Amygdala (tissue), 56 donors: ENCODE measurements around the gene TUBA4B.
"Not testable (repeated sequence)": the region's sequence is repeated elsewhere in the genome, so short reads cannot be mapped to it uniquely, and the experiment has no call there.

ENCODE experiments used
- DNase-seq, 56 donors: peaks; one replicate each; lab custom pipeline; 2025; lab: John Stamatoyannopoulos, UW

The TUBA4B gene

DNA sequence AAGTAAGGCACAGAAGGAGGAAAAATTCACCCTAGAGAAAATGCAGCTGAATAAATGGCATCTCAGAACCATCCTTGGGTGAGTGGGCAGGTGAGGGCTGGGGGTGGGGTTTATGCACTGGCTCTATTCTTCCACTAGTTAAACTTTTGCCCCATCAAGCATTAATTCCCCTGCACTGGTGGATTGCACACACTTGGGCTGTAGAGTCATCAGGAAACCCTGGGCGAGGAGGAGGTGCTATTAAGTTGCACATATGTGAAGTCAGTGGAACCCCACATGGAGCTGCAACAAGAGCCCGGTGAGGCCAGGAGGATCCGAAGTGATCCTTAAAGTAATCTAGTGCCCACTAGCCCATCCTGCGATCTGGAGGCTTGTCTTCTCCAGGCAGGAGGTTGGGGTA is 19.3 kb downstream of the TUBA4B start:
- DNase-seq, result no peak

DNA sequence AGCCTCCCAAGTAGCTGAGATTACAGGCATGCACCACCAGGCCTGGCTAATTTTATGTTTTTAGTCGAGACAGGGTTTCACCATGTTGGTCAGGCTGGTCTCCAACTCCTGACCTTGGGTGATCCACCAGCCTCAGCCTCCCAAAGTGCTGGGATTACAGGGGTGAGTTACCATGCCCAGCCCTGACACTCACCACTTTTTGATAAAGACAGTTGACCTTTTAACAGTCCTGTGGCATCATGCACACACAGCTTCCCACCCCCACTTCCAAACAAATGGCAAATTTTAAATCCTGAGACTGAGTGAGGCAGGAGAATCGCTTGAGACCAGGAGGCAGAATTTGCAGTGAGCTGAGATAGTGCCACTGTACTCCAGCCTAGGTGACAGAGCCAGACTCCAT is 20.0 kb downstream of the TUBA4B start:
- no peak for DNase-seq

GRCh38 chr2:219273937-219274336 is 20.9 kb downstream of the TUBA4B start:
- no peak for DNase-seq

DNA sequence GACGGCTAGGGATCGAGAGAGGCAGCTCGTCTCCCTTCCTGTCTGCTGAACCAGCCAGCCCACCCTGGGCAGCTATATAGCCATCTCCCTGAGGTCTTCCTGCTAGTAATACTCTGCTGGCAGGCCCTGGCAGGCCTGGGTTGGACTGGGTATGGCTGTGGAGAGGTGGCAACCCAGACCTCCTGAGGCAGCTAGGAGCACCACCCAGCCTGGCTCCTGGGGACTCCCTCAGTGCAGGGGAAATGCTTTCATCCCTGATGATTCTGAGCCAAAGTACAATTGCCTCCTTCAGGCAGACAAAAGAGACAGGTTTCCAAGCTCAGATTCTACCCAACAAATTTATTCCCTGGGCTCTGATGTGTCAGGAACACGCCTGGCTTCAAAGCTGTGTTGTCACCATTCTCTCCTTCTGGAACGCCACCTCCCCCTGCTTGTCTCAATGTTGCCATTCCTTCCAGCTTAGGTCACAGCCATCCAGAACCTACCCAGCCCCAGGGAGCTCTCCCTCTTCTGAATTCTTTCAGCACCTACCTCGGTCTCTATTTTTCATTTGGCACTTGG is 21.4 kb downstream of the TUBA4B start:
- DNase-seq, result no peak

DNA sequence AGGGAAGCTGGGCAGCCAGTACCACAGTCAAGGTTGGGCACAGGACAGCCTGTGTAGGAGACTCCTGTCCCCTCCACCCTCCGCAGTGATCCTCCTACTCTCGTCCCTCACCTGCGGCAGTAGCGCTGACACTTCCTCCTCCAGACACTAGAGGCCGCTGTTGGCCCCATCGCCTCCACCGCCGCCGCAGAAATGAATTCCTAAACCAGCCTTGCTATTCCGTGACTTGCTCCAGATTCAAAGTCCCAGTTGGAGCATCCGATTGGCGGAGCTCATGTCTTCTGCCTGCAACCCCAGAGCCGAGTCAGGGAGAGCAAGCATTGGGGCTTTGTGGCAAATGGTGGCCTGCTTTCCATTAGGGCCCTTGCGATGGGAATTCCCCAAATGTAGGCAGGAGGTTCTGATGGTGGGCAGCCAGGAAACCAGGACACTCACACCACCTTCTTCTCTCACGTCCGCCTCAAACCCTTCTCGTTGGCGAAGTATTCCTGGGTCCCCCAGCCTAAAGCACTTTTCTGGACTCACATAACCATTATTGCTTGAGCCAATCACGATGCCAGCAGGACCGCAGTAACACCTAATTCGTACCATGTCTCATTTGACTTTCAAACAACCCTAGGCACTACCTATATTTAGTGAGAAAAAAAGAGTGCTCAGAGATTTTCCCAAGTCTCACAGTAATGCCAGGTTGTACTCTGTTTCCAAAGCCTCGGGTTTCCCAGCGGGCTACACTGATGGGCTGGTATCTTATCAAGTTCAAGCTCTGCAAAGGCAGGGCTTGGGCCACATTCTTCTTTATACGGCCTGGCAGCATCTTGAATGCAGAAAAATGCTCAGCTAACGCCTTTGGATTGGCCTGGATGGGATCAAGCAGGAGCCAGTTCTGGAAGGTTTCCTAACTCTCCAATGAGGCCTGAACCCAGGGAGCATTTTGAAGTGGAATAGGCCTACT is 24.9 kb downstream of the TUBA4B start:
- peak in 53 of 56 donors; percentile 26 to 89 (median 71) for DNase-seq

- peak in 2 of 56 donors; percentile 59 to 84 for DNase-seq
These were observed 25.7 kb downstream of the TUBA4B start for GRCh38 chr2:219278655-219279150.

- peak; percentile 55 to 99 (median 97) for DNase-seq
These were observed 26.3 kb downstream of the TUBA4B start, which contains the start of gene DNAJB2 for GRCh38 chr2:219279151-219279915. Gene DNAJB2 (plus strand): TSS chr2:219279366. CDS start chr2:219279834, 468 bp downstream.

DNA sequence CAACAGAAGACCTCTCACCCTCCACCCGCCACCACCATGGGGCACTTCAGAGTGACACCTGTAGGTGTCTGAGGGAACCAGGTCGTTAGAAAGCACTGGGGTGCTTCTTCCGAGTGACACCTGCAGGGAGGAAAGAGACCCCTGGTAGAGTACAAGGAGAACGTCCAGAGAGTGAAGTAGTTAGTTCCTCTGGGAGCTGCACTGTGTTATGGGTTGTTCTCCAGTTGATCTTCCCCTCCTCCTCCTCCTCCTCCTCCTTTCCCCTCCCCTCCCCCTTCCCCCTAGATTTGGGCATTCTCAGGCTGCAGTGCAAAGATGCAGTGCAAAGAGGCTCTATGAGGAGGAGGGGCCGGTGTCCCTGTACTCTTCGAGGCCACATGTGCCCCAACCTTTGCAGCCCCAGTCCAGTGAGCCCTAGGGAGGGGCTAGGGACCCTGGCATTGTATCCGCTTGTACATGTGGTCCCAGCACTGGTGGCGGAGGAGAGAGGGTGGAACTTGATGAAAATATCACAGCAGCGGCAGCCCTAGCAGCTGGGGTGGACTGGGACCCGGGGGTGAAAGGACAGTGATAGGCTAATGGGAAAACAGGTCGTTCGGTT is 27.0 kb downstream of the TUBA4B start:
- peak in 3 of 56 donors; percentile 56 to 74 (median 71) for DNase-seq

DNA sequence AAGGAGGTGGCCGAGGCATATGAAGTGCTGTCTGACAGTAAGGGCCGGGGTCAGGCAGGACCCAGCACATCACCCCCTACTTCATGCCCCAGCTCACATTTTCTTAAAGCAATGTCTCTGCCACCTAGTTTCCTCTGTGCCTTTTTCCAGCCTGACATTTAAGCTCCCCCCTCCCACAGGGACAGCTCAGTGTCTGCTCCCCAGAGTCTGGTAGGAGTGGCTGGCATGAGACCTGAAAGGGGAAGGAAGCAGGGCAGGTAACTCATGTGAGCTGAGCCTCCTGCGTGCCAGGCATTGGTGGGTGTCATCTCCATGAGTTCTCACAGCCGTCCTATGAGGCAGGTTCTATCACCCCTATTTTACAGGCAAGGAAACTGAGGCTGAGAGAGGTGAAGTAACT is 27.6 kb downstream of the TUBA4B start:
- no peak for DNase-seq

DNA sequence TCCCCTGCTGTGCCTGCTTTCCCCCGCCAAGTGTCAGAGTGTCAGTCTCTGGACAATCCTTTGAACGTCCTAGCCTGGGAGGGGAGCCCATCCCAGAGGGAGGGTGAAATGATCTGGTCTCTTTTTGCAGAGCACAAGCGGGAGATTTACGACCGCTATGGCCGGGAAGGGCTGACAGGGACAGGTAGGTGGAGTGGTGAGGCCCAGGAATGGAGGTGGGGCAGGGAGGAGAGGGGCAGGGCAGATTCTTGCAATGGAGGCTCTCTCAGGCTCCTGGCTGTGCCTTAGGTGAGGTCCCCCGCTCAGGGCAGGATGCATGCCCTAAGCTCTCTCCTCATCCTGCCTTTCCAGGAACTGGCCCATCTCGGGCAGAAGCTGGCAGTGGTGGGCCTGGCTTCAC is 28.5 kb downstream of the TUBA4B start:
- DNase-seq, result no peak

GRCh38 chr2:219282375-219282774 is 29.3 kb downstream of the TUBA4B start:
- peak in 30 of 56 donors; percentile 22 to 86 (median 54) for DNase-seq

DNA sequence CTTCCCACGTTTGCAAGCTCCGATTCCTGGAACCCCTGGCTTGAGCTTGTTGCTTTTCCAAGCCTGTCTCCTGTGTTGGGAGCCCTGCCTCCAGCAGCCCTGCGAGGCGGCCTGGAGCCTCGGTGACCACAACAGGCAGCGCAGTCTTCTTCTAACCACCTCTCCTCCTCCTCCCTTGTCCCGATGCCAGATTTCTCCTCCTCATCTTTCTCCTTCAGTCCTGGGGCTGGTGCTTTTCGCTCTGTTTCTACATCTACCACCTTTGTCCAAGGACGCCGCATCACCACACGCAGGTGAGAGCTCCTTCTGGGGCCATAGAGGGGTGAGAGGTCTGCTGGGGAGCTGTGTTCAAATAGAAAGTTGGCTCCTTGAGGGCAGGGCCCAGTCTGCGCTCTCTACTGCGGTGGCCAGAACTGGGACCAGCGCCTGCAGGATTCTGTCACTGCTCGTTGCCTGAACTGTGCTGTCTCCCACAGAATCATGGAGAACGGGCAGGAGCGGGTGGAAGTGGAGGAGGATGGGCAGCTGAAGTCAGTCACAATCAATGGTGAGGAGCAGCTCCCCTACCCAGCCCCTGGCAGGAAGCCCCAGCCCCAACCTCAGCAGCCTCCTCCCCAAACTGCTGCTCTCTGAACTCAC is 30.0 kb downstream of the TUBA4B start:
- peak in 5 of 56 donors; percentile 19 to 34 (median 25) for DNase-seq

- no peak for DNase-seq
These were observed 31.7 kb downstream of the TUBA4B start for GRCh38 chr2:219284501-219285372.

DNA sequence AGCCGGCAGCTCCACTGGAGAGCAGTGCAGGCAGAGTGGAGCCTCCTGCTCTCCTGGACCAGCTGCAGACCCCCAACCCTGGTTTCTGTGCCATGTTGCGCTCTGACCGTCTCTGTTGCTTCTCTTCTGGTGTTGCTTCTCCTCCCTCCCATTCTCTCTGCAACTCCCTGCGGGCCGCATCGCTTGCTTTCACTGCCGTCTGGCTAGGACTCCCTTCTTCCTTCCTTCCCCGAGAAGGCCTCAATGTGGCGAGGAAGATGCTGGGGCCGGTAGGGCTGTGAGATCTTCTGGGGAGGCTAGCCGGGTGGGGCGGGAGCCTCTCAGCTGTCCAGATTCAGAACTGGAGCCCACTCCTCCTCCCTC is 32.3 kb downstream of the TUBA4B start:
- peak in 1 of 56 donors; percentile 17 for DNase-seq

GRCh38 chr2:219285894-219286425 is 32.9 kb downstream of the TUBA4B start:
- DNase-seq, result peak in 35 of 56 donors; percentile 27 to 73 (median 57)

DNA sequence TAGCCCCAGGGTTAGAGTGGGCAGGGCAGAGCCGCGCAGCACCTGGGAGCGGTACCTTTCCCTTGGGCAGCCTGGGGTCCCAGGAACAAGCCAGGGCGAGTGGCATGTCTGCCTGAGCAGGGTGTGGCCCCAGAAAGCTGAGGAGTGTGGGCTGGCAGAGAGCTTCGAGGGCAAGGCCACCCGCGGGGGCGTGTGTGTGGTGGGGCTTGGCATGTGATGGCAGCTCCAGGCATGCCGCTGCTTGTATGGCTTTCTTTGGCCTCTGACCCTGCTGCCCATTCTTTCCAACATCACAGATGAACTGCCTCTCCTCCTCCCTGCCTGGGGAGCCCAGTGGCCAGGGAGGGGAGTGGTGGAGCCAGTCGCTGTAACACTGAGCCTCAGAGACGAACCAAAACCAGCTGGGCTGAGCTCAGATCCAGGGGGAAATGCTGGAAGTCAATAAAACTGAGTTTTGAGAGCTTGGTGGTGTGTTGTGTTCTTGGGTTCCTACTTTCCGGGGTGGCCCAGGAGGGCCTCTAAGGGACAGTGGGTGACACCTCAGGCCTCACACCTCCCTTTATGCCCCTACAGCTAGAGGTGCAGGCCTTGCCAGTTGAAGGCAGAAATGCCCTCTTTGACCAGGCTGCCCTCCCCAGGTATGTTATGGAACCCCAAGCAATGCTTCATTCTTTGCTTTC is 33.5 kb downstream of the TUBA4B start:
- DNase-seq, result peak in 29 of 56 donors; percentile 24 to 73 (median 52)

DNA sequence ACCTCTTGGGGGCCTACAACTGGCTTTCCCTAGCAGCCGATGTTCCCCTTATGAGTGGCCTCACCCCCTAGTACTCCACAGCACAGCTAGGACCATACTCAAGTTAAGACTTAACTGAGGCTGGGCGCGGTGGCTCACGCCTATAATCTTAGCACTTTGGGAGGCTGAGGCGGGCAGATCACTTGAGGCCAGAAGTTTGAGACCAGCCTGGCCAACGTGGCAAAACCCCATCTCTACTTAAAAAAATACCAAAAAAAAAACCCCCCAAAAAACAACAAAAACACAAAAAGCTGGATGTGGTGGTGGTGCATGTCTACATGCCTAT is 34.0 kb downstream of the TUBA4B start:
- not testable (repeated sequence) for DNase-seq
